Sciatic nerve (tissue), 2 donors: ENCODE data around the gene CACNA2D3. TPM values are rescaled to one million over a fixed set of nuclear protein-coding genes. Genes with fewer than 3 reads are reported as not detected.

Source experiments
- ATAC-seq: fragments of 200-7000 bp; cut with Tn5 transposase; one replicate; pipeline ENCODE4 v1.9.1; 2020; ENCODE audit warnings: mild to moderate bottlenecking, moderate library complexity
- DNase-seq: peaks from one replicate; pipeline ENCODE4 v3.0.0-alpha.2; 2020; ENCODE audit warnings: low spot score
- intact Hi-C: fragments of 100-400 bp; cut with DNase I; formaldehyde crosslinking; loops from one replicate; pipeline ENCODE4 v1.14.2; 2022
- total RNA-seq: library from RNA; stranded (reverse); fragmentation: NEBNext Ultra II Directional; extraction: Animal tissue kit (Norgen Biotek cat#: 25700); gene quantifications from one replicate; pipeline ENCODE4 v1.2.1, GENCODE V29; 2021
- donor health status: DM: no; HTN: no; CAD: no.
- donor health status: DM: no; HTN: no; CAD: no.

Gene CACNA2D3
- total RNA-seq, 1 donor from 2014 or later = 6.9 TPM

- DNase-seq (no peak), ATAC-seq (no peak)
- intact Hi-C loops = no loop called here
Measured at GRCh38 chr3:54874816-54875556, 752.6 kb downstream of the CACNA2D3 start.

DNA sequence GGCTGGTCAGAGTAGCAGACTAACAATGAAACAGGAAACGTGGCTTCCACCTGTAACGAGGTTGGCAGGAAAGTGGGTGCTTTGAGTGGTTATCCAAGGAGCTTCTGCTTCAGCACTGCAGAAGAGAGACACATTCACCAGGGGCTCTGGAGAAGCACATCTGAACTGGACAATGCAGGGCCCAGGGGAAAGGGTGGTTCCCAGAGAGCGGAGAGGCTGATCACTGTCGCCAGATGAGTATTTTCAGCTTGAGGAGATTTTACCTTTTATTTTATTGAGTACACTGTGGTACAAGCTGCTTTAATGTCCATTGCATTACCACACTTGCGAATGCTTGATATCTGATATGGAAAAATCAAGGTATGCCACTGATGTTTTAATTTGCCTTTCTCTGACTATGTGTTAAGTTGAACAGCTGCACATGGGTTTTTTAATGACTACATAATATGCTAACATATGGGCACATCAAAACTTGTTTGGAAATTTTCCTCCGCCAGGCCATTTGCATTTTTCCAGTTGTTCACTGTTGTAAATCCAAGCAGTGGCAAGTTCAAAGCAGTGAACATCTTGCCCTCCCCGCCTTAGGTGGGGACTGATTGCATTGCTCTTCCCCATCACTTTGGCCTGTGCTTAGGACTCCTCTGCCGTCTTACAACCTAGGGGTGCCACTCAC lies 753.4 kb downstream of the CACNA2D3 start:
- intact Hi-C loops = no loop called here
- DNase-seq (no peak), ATAC-seq (no peak)

DNA sequence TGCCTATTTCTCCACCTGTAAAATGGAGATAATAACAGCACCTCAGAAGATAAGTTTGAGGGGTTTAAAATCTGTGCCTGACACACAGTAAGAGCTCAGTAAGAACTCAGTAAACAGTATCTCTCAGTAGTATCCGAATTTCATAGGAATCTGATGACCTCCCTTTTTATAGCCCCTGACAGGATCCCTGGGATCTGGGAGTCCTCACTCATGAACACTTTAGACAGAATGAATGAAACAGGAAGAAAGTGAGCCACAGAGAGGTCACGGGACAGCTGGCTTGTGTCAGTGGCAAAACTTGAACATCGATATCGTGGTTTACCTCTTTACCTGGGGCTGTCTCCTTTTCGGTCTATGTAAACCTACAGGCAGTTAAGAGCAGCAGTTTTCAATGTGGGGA lies 754.3 kb downstream of the CACNA2D3 start:
- DNase-seq (no peak), ATAC-seq (no peak)
- intact Hi-C loops = no loop called here

DNA sequence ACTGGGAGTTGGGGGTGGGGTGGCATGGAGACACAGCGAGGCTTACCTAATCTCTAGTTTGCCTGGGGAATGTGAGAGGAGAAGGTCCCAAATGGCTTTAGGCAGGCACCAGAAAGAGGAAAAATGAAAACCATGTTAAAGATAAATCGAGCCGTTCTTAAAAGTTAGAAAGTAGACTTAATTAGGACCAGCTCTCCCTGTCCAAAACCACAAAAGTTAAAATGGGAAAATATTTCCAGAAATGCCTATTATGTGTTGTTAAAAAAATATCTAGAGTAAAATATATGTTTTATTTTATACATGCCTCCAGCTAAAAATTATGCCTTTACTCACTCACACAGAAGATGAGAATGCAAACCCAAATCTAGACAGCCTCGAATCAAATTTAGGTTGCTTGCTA lies 755.4 kb downstream of the CACNA2D3 start:
- ATAC-seq = no peak

DNA sequence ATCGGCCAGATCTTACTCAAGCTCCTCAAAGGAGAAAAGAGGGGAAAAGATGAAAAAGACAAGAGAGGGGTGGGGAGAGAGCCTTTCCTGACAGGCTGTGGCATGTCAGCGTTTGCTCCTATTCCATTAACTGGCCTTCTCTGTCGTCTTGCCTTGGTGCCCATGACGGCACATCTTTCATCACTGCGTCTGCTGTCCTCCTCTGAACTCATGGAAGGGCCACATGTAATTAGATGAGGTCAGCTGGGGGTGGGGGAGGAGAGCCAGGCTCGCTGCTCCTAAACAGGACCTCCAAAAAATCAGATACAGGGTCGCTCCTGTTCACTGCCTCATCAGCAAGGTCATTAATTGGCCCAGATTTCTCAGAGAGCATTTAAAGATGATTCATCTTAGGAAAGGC lies 755.8 kb downstream of the CACNA2D3 start:
- ATAC-seq (no peak), DNase-seq (no peak)
- intact Hi-C loops = no loop called here

More for the DNA sequence above, 755.4 kb downstream of the CACNA2D3 start:
- DNase-seq = no peak
- intact Hi-C loops = no loop called here

GRCh38 chr3:54882129-54882833 lies 759.9 kb downstream of the CACNA2D3 start:
- ATAC-seq = peak; percentile 92
- no peak for DNase-seq
- intact Hi-C loops = no loop called here

DNA sequence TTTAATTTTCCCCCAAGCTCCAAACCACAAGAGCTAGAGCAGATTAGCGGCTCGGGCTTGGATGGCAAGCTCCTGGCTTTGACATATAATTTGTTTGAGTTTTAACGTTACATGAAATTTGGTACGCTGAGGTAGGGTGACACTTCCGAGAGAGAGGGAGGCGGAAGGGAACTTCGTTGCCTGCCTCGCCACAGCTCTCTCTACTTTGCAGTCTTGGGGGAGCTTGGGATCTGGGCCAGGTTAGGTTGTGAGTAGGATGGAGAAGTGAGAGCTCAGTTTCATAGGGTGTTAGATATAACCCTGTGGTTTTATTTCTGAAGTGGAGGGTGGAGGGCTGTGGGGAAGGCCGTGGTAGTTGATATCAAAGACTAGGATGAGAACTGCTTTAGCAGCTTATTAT lies 765.8 kb downstream of the CACNA2D3 start:
- intact Hi-C loops = no loop called here
- ATAC-seq = no peak
- no peak for DNase-seq

DNA sequence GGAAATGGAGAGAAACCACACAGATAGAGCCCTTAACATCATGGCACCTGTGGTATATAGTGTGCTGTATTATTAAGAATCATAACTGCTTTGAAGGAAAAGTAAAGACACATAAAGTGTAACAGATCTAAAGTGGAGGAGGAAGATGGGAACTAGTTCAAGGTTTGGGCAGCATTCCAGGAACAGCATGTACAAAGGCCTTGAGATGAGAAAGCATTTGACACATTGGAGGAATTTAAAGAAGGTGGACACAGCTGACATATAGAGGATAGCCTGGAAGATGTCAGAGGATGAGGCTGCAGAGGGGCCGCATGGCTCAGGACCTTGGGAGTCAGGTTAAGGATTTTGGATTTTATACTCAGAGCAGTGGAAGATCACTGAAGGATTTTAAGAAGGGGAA lies 766.5 kb downstream of the CACNA2D3 start:
- DNase-seq = no peak

GRCh38 chr3:54889731-54890130 lies 767.4 kb downstream of the CACNA2D3 start:
- no peak for DNase-seq
- intact Hi-C loops = no loop called here
- no peak for ATAC-seq

More for the DNA sequence above, 766.5 kb downstream of the CACNA2D3 start:
- intact Hi-C loops = no loop called here
- no peak for ATAC-seq

GRCh38 chr3:54891540-54891897 lies 769.2 kb downstream of the CACNA2D3 start:
- intact Hi-C loops = no loop called here
- DNase-seq = peak; percentile 79

GRCh38 chr3:54892168-54892567 lies 769.8 kb downstream of the CACNA2D3 start:
- intact Hi-C loops = no loop called here
- DNase-seq = no peak
- no peak for ATAC-seq

More at GRCh38 chr3:54891540-54891897, 769.2 kb downstream of the CACNA2D3 start:
- ATAC-seq = peak; percentile 98

GRCh38 chr3:54895613-54896012 lies 773.3 kb downstream of the CACNA2D3 start:
- intact Hi-C loops = no loop called here
- no peak for DNase-seq
- ATAC-seq = no peak

DNA sequence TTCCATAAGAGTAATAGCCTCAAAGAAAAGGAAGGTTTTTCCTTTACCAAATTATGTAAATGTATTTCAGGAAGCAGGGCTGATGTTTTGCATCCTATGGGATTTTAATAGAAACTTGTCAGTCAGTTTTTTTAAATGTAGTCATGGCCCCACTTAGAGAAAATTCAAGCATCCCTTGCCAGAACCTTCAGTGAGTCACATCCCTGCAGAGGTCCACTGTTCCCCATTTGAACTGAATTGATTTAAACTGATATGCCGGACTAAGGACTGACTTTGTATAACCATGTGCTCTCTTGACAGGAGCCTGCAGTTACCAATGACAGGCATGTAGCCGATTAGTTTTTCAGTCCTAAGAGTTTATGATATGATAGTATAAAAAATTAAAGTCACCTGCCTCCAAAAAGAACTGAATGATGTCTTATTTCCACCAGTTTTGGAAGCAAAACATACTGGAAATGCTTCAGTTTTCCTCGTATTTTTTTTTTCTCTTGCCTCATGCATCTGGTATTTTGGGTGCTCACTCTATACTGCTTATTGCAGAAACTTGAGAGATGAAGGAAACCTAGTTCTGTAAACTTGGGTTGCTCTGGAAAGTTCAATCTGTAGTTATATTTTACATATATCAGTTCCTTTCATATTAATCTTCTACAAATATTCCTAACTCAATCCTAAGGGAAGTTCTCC lies 774.8 kb downstream of the CACNA2D3 start:
- DNase-seq (no peak), ATAC-seq (no peak)
- intact Hi-C loops = no loop called here

DNA sequence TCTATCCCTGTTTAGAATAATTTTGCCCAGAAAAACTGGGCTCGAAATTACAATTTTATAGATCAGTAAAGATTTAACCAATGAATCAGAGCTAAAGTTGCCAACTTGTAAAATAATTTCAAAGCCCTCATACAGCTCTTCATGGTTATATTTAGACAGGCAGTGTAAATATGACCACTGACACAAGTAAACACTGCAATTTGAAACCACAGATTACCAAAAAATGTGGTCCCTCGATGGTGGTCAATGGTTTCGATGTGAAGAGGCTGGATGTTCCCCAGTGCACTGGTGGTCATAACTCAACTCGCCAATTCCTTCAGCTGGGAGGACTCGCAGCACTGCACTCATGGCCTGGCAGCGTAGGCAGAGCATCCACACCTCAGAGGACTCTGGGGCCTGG lies 776.9 kb downstream of the CACNA2D3 start:
- no peak for ATAC-seq
- DNase-seq = no peak
- intact Hi-C loops = no loop called here

DNA sequence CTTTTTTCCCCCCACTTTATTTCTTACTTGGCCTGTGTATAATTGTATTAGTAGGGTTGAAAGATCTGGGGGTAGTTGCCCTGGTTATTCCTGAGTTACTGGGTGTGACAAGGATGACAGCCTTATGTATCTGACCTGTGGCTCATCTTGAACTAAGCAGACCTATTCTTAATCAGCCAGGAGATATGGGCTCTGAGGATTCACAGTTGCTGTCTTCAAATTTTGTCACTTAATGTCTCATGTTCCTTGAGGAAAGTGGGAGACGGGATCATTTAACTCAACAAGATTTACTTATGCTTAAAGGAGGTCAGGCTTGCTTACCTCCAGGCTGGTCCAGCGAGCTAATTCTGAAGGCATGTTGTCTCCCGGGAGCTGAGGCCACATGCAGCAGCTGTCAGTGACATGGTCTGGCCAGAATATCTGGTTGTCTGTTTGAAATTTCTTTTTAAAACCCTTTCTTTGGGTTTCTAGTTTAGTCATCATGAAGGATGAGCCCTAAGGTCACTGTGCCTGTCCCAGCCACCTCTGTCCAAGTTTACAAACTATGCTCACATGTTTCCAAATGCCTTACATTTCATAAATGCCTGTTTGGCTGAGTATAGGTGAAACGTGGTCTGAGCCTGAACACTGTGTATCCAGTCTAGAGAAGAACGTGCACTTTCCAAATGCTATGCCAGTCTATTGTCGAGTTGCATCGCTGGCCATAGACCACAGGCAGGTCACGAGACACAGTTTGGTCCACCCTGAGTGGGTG lies 778.7 kb downstream of the CACNA2D3 start:
- DNase-seq (no peak), ATAC-seq (no peak)
- intact Hi-C loops = no loop called here

DNA sequence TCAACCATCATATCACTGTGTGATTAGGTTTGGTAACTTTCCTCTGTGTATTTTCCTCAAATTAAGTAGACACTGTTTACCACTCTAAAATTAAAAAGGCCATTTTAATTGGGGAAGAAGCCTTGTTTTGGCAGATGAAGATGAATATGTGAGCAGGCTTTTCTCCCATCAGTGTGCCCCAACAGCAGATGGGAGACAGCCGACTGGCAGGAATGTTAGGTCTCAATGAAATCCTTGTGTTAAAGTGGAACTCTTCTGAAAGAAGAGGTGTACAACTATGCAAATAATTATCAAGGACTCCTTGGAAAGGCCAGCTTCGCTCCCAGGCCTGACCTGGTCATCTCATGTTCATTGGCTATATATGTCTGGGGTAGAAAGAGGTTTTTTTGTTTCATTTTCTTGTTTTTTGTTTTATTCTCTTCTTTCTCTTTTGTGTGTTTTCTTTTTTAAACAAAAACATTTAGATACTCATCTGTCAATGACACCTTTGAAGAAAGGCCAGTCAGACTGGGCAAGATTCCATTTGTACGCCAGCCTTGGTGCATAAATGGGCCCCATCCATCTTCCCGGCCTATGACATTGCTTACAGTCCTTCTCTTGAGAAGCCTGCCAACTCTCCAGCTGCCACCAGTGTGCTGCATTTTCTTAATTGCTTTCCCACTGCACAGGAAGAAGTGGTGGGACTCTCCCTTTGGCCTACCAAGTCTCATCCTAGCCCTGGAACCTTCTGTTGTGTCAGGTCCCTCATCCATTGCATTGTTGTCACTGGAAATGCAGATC lies 779.7 kb downstream of the CACNA2D3 start:
- intact Hi-C loops = no loop called here
- ATAC-seq (no peak), DNase-seq (no peak)

DNA sequence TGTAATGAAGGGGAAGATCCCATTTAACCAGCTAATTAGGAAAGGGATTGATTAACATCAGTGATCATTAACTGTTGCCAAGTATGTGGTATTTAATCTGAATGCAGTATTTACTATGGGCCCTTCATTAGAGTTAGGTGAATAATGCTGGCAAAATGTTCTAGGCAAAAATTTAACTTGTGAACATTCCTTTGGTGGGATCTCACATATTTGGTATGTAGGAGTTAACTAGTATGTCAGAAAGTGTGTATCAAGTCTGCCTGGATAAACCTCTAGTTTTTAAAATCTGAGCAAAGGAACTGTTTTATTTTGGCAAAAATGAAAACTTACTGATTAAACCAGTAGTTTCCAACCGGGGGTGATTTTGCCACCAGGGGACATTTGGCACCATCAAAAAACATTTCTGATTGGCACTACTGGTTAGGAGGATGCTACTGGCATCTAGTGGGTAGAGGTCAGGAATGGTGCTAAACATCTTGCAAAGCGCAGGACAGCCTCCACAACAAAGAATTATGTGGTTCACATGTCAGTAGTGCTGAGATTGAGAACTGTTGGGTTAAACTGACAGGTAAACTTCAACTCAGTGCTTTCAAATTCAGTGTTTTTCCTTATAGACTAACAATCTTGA lies 783.0 kb downstream of the CACNA2D3 start:
- DNase-seq (no peak), ATAC-seq (no peak)
- intact Hi-C loops = no loop called here

GRCh38 chr3:54905920-54906319 lies 783.6 kb downstream of the CACNA2D3 start:
- intact Hi-C loops = no loop called here
- ATAC-seq = no peak
- no peak for DNase-seq
